H1 (cell line): Measurements from ENCODE around the gene SLIT3. TPM values are rescaled to one million over a fixed set of nuclear protein-coding genes. Genes with fewer than 3 reads are reported as not detected.

Experiments
- EZH2 ChIP-seq: fragments of 200-600 bp; sonication (generic); IDR thresholded peaks from 2 replicates; pipeline ENCODE4 v1.7.1; 2012; ENCODE audit warnings: low read depth, mild to moderate bottlenecking, moderate library complexity, low read length, inconsistent platforms; ENCODE audit not compliant: severe bottlenecking
- SP2 ChIP-seq: IDR thresholded peaks from 2 replicates; pipeline ENCODE4 v1.6.1; 2012; ENCODE audit warnings: mild to moderate bottlenecking, low read length, inconsistent platforms
- polyA plus RNA-seq, 7 experiments: library from polyadenylated mRNA; depleted of rRNA in 3 of 7; stranded (reverse) in 5 of 7; unstranded in 2 of 7; fragments of >200 nt in 5 of 7; fragments of 200-250 nt in 2 of 7; gene quantifications; 1 replicate in 5 of 7; 2 replicates in 1 of 7; 4 replicates in 1 of 7; pipeline versions ENCODE4 v1.2.1 to v1.2.3, GENCODE V29; 2011 to 2013; ENCODE audit warnings: missing spikeins in 2 of 7, mixed read lengths in 2 of 7
- total RNA-seq: library from RNA; stranded (reverse); fragmentation: NEBNext Ultra II Directional; extraction: Animal tissue kit (Norgen Biotek cat#: 25700); gene quantifications from 2 replicates; pipeline ENCODE4 v1.2.1, GENCODE V29; 2021

The SLIT3 gene
- total and polyA plus RNA-seq, 2 of the 8 experiments (the other 6 are each of a cell fraction or from before 2014, with no cell fraction given), result 1.1 to 1.2 TPM

- TF ChIP-seq EZH2, result no peak
- no peak for TF ChIP-seq SP2
- TF ChIP-seq, all 59 proteins: peak for 0
Observed at GRCh38 chr5:168878135-168878745, 422.7 kb downstream of the SLIT3 start (continued).
